CD14-positive monocyte (primary cell): Measurements from ENCODE around the gene NBPF26. TPM values are rescaled to one million over a fixed set of nuclear protein-coding genes. Genes with fewer than 3 reads are reported as not detected.
"Not testable (repeated sequence)": the region's sequence is repeated elsewhere in the genome, so short reads cannot be mapped to it uniquely, and the experiment has no call there.

Experiments
- DNase-seq, 3 donors: peaks; one replicate each; pipeline ENCODE4 v3.0.0-alpha.2; 2011 to 2022
- H2AFZ ChIP-seq: 2 replicates; pipeline ENCODE4 v1.6.0; 2012; ENCODE audit warnings: mild to moderate bottlenecking, low read depth, low read length, inconsistent platforms; ENCODE audit not compliant: insufficient read depth, poor library complexity, severe bottlenecking
- H3K27ac ChIP-seq, 2 donors: 1 replicate in 1 of 2; 2 replicates in 1 of 2; pipeline ENCODE4 v1.5.1; 2012 to 2013; ENCODE audit warnings: low read length in 2 of 2, control low read depth in 1 of 2, inconsistent platforms in 1 of 2, low read depth in 1 of 2, mild to moderate bottlenecking in 1 of 2
- H3K27me3 ChIP-seq, 2 donors: one replicate each; pipeline versions ENCODE4 v1.6.0 to v1.6.1; 2011 to 2013; ENCODE audit warnings: low read length in 2 of 2; ENCODE audit not compliant: control insufficient read depth in 2 of 2, insufficient read depth in 2 of 2
- H3K36me3 ChIP-seq, 2 donors: replicated peaks in 1 of 2; 1 replicate in 1 of 2; 2 replicates in 1 of 2; pipeline versions ENCODE4 v1.5.1 to v1.6.1; 2012 to 2013; ENCODE audit warnings: low read length in 2 of 2, control low read depth in 1 of 2, inconsistent platforms in 1 of 2, mild to moderate bottlenecking in 1 of 2; ENCODE audit not compliant: insufficient read depth in 2 of 2, control insufficient read depth in 1 of 2
- H3K4me1 ChIP-seq, 2 donors: 1 replicate in 1 of 2; 2 replicates in 1 of 2; pipeline versions ENCODE4 v1.5.1 to v1.6.1; 2012 to 2013; ENCODE audit warnings: low read length in 2 of 2, control low read depth in 1 of 2, inconsistent platforms in 1 of 2, mild to moderate bottlenecking in 1 of 2, moderate library complexity in 1 of 2; ENCODE audit not compliant: insufficient read depth in 2 of 2, control insufficient read depth in 1 of 2
- H3K4me2 ChIP-seq: replicated peaks from 2 replicates; pipeline ENCODE3; 2012; ENCODE audit warnings: low read length, moderate library complexity, mild to moderate bottlenecking; ENCODE audit not compliant: poor library complexity, severe bottlenecking; ENCODE audit errors: extremely low read depth
- H3K4me3 ChIP-seq, 3 experiments: fragments of 200-600 bp in 1 of 3; sonication (generic) in 1 of 3; replicated peaks in 1 of 3; 1 replicate in 2 of 3; 2 replicates in 1 of 3; pipeline ENCODE4 v1.5.1; 2011 to 2013; ENCODE audit warnings: low read length in 3 of 3, mild to moderate bottlenecking in 3 of 3, control low read depth in 2 of 3, low read depth in 2 of 3, inconsistent platforms in 1 of 3, moderate library complexity in 1 of 3
- H3K79me2 ChIP-seq: 2 replicates; pipeline ENCODE4 v1.6.0; 2012; ENCODE audit warnings: mild to moderate bottlenecking, control low read depth, inconsistent platforms, low read length, moderate library complexity; ENCODE audit not compliant: insufficient read depth
- H3K9ac ChIP-seq: 2 replicates; pipeline ENCODE4 v1.6.0; 2017; ENCODE audit warnings: low read length, mild to moderate bottlenecking; ENCODE audit not compliant: insufficient read depth, poor library complexity, severe bottlenecking
- H3K9me3 ChIP-seq, 2 donors: replicated peaks in 1 of 2; 1 replicate in 1 of 2; 2 replicates in 1 of 2; pipeline versions ENCODE4 v1.5.1 to v1.6.1; 2012 to 2013; ENCODE audit warnings: low read length in 2 of 2, control low read depth in 1 of 2; ENCODE audit not compliant: control insufficient read depth in 1 of 2, insufficient read depth in 1 of 2
- H4K20me1 ChIP-seq: 2 replicates; pipeline ENCODE4 v1.6.0; 2012; ENCODE audit warnings: mild to moderate bottlenecking, low read length, control low read depth, moderate library complexity; ENCODE audit not compliant: insufficient read depth
- H3K27ac Mint-ChIP-seq, 7 donors: one replicate each; pipeline ENCODE4 v1.8.0; 2020; ENCODE audit warnings: mild to moderate bottlenecking in 7 of 7, mixed read lengths in 7 of 7, moderate library complexity in 6 of 7, inconsistent platforms in 2 of 7
- H3K27me3 Mint-ChIP-seq, 3 donors: one replicate each; pipeline ENCODE4 v1.8.0; 2021 to 2022; ENCODE audit warnings: low read depth in 3 of 3, mild to moderate bottlenecking in 3 of 3, mixed read lengths in 3 of 3, moderate library complexity in 3 of 3, inconsistent platforms in 1 of 3
- H3K36me3 Mint-ChIP-seq, 2 donors: one replicate each; pipeline ENCODE4 v1.8.0; 2020; ENCODE audit warnings: mixed read lengths in 2 of 2, inconsistent platforms in 1 of 2, mild to moderate bottlenecking in 1 of 2
- H3K4me1 Mint-ChIP-seq: one replicate; pipeline ENCODE4 v1.8.0; 2020; ENCODE audit warnings: mild to moderate bottlenecking, mixed read lengths
- H3K4me3 Mint-ChIP-seq, 2 donors: one replicate each; pipeline ENCODE4 v1.8.0; 2020; ENCODE audit warnings: mild to moderate bottlenecking in 2 of 2, mixed read lengths in 2 of 2, moderate library complexity in 1 of 2
- H3K9me3 Mint-ChIP-seq, 7 donors: one replicate each; pipeline ENCODE4 v1.8.0; 2020 to 2022; ENCODE audit warnings: mixed read lengths in 7 of 7, mild to moderate bottlenecking in 6 of 7, moderate library complexity in 6 of 7, inconsistent platforms in 2 of 7
- CTCF ChIP-seq: fragments of 200-600 bp; IDR thresholded peaks from one replicate; pipeline ENCODE4 v1.8.0; 2022; ENCODE audit warnings: antibody characterized with exemption, mild to moderate bottlenecking
- WGBS: methylation state at CpG from one replicate; pipeline ENCODE4 v1.1.5; 2013; ENCODE audit warnings: missing lambda C conversion rate; ENCODE audit not compliant: insufficient coverage; 5-methylcytosine and 5-hydroxymethylcytosine counted together
- intact Hi-C, 2 donors: fragments of 100-400 bp; cut with micrococcal nuclease; formaldehyde crosslinking; loops; one replicate each; pipeline versions ENCODE4 v1.15.0 to v1.15.1; 2023
- polyA plus RNA-seq, 3 donors: library from polyadenylated mRNA; depleted of rRNA in 1 of 3; unstranded in 2 of 3; stranded (reverse) in 1 of 3; fragments of 300-500 nt in 2 of 3; fragments of >200 nt in 1 of 3; fragmentation: Illumina TruSeq in 2 of 3; gene quantifications; 1 replicate in 2 of 3; 2 replicates in 1 of 3; pipeline ENCODE4 v1.2.3, GENCODE V29; 2012 to 2021

NBPF26 gene
- polyA plus RNA-seq, 3 donors, result 6.0 to 37.1 (median 8.5) TPM

DNA sequence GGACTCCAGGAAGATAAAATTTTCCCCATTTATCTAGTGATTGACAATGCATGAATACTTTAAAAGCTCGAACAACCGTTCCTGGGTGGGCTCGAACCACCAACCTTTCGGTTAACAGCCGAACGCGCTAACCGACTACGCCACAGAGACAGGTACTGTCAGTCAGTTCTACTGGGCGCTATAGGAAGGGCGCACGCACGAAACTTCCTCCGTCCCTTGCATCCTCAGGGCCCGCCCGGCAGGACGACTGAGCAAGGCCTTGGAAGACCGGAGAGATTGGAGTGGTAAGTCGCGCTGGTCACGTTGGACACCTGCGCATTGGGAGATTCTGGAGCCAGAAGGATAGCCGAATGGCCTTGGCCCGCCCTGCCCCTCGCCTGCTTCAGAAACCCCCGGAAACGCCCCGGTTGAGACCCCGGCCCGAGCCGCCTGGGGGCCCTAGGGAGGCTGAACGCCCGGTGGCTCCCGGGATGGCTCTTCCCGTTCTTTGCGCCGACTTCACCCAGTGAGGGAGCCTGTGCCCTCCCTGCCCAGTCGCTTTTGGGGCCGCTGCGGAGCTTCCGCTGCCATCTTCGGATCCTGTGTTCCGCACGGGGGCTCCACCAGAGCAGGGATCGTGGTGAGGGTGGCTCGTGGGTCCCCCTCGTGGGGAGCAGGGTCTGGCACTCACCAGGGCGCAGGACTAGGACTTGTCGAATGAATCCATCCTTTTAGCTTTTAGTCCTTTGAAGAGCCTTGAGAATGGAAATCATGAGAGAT, 120.6 kb downstream of the NBPF26 start:
- H3K27me3 Mint-ChIP-seq, H3K9me3 ChIP-seq, H3K79me2 ChIP-seq, H3K4me1 ChIP-seq, H3K4me1 Mint-ChIP-seq, H3K4me2 ChIP-seq, H3K9ac ChIP-seq, H3K36me3 ChIP-seq, H3K27ac ChIP-seq, H3K36me3 Mint-ChIP-seq, H2AFZ ChIP-seq, intact Hi-C loops, H3K9me3 Mint-ChIP-seq, H3K27me3 ChIP-seq, H4K20me1 ChIP-seq: not testable (repeated sequence)
- Mint-ChIP-seq H3K4me3 (peak overlapping the region; percentile 86 to 91), H3K27ac (peak overlapping the region in 3 of 7 donors; percentile 26 to 70 (median 49))
- peak; percentile 18 to 45 (median 40) for DNase-seq
- peak; percentile 41 for TF ChIP-seq CTCF
- WGBS, result no CpG with 5 or more reads among the region's 49 CpGs
- H3K4me3 ChIP-seq, result peak overlapping the region; percentile 34 to 60 (median 41)

GRCh38 chr1:120844945-120845330, 121.2 kb downstream of the NBPF26 start:
- H3K9ac ChIP-seq, H2AFZ ChIP-seq, H3K9me3 ChIP-seq, intact Hi-C loops, H3K27me3 ChIP-seq, H3K9me3 Mint-ChIP-seq, H3K79me2 ChIP-seq, H3K4me1 ChIP-seq, DNase-seq, H3K4me1 Mint-ChIP-seq, H3K27me3 Mint-ChIP-seq, H3K27ac ChIP-seq, H3K27ac Mint-ChIP-seq, H3K4me2 ChIP-seq, H4K20me1 ChIP-seq, H3K36me3 ChIP-seq, H3K36me3 Mint-ChIP-seq: not testable (repeated sequence)
- peak overlapping the region in 1 of 3 experiments; percentile 60 for H3K4me3 ChIP-seq
- H3K4me3 Mint-ChIP-seq, result peak overlapping the region; percentile 84 to 86
- WGBS, result no CpG with 5 or more reads among the region's 21 CpGs

DNA sequence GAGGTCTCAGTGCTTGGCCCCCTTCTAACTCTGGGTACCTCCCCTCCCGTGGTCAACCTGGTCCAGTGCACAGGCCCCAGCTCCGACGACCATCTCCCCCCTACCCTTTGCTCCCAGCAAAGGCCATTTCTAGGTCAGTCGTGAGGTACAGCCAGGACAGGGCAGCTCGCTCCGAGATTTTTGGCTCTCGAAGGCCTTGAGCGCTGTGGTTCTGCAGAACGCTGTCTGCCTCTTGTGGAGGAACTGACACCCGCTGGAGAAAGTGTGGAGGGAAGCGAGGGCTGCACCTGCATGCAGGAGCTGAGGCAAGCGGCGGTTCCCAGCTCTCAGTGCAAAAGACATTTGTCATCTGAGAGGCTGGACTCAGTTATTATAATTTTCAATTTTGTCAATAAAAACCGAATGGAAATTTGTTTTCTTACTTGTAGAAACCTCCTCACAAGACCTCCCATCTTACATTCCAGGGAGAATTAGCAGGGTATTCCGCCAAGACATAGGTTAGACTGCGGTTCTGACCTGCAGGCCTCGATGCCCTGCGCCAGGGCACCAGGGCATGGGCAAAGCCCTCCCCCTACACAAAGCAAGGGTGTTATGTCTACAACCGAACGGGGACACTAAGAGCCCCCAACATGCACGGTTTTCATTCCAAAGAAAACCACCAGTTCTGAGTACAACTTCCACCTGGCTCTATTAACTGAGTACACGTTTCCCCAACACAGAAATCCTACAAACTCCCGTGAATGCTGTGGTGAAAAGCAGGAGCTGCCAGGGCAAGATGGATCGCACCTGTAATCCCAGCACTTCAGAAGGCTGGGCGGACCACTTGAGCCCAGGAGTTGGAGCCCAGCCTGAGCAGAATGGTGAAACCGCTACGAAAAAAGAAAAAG, 125.9 kb downstream of the NBPF26 start:
- intact Hi-C loops, H3K4me1 ChIP-seq, H3K27me3 ChIP-seq, H2AFZ ChIP-seq, H3K36me3 ChIP-seq, H3K9me3 ChIP-seq, H3K9me3 Mint-ChIP-seq, H3K79me2 ChIP-seq, H3K27me3 Mint-ChIP-seq, H3K36me3 Mint-ChIP-seq, H3K9ac ChIP-seq, H4K20me1 ChIP-seq, H3K4me2 ChIP-seq: not testable (repeated sequence)
- peak overlapping the region in 2 of 3 experiments; percentile 22 to 25 for H3K4me3 ChIP-seq
- H3K4me3 Mint-ChIP-seq, result peak overlapping the region; percentile 72 to 79
- no CpG with 5 or more reads among the region's 27 CpGs for WGBS
- peaks cover 10% of the 10 kb centered on the region for H3K4me1 Mint-ChIP-seq
- peak overlapping the region in 3 of 7 donors; percentile 89 to 99 (median 97) for H3K27ac Mint-ChIP-seq
- DNase-seq, result peak in 1 of 3 donors; percentile 62
- peak overlapping the region in 1 of 2 donors; percentile 85 for H3K27ac ChIP-seq
